ENCODE results near the gene NINL. TPM values are rescaled to one million over a fixed set of nuclear protein-coding genes. Genes with fewer than 3 reads are reported as not detected.

Gene NINL
- total RNA-seq, 6 experiments from 2014 or later = 3.6 to 16.0 (median 7.1) TPM

GRCh38 chr20:25509084-25509483 lies 76.2 kb downstream of the NINL start:
- no peak for TF ChIP-seq POLR2A (IDR thresholded peaks at IDR 0.05)
- TF ChIP-seq CTCF (IDR thresholded peaks at IDR 0.05) = no peak
- Histone ChIP-seq H3K36me3 (peaks cover 0 to 16% (median 8%) of the 10 kb centered on the region in 4 donors), H3K4me1 (peaks cover 0 to 23% (median 9%) of the 10 kb centered on the region in 4 donors), H3K27ac (peak overlapping the region; percentile 84 to 96 (median 91)), H3K27me3 (no peaks in the 10 kb centered on the region), H3K4me3 (no peak overlapping the region), H3K9me3 (no peaks in the 10 kb centered on the region)
- DNase-seq (no peak), ATAC-seq (no peak)
- intact Hi-C loops (cut with DNase I) = no loop called here
- WGBS (ENCODE audit: insufficient coverage, low coverage, low lambda C conversion rate, missing lambda C conversion rate) = 100% methylated on average over 2 of the region's 5 CpGs

- TF ChIP-seq CTCF (IDR thresholded peaks at IDR 0.05) (peak in 1 of 4 donors; percentile 3), POLR2A (IDR thresholded peaks at IDR 0.05) (peak; percentile 39)
- H3K27ac ChIP-seq = peak overlapping the region; percentile 84 to 96 (median 91)
- 16% methylated on average over 4 of the region's 10 CpGs for WGBS (ENCODE audit: insufficient coverage, low coverage, low lambda C conversion rate, missing lambda C conversion rate)
- H3K4me3 ChIP-seq = peak overlapping the region in 2 of 3 donors; percentile 13 to 26
- intact Hi-C loops (cut with DNase I) = no loop called here
- peaks cover 0 to 23% (median 9%) of the 10 kb centered on the region in 4 donors for H3K4me1 ChIP-seq
- peaks cover 0 to 16% (median 8%) of the 10 kb centered on the region in 4 donors for H3K36me3 ChIP-seq
- H3K9me3 ChIP-seq = no peaks in the 10 kb centered on the region
- H3K27me3 ChIP-seq = no peaks in the 10 kb centered on the region
- peak; percentile 92 to 97 (median 94) for ATAC-seq
- peak; percentile 84 to 93 (median 89) for DNase-seq
Observed at GRCh38 chr20:25508083-25508770, 77.1 kb downstream of the NINL start.

- peak overlapping the region in 2 of 3 donors; percentile 13 to 26 for H3K4me3 ChIP-seq
- TF ChIP-seq POLR2A (IDR thresholded peaks at IDR 0.05) = no peak
- peak in 2 of 4 donors; percentile 24 to 32 for TF ChIP-seq CTCF (IDR thresholded peaks at IDR 0.05)
- no peaks in the 10 kb centered on the region for H3K9me3 ChIP-seq
- intact Hi-C loops (cut with DNase I) = no loop called here
- no peaks in the 10 kb centered on the region for H3K27me3 ChIP-seq
- peaks cover 0 to 13% (median 6%) of the 10 kb centered on the region in 4 donors for H3K36me3 ChIP-seq
- H3K4me1 ChIP-seq = peaks cover 0 to 23% (median 9%) of the 10 kb centered on the region in 4 donors
- WGBS (ENCODE audit: insufficient coverage, low coverage, low lambda C conversion rate, missing lambda C conversion rate) = 48% methylated on average over 7 of the region's 8 CpGs
- peak overlapping the region; percentile 84 to 96 (median 91) for H3K27ac ChIP-seq
- DNase-seq (peak in 2 of 3 donors; percentile 59 to 74), ATAC-seq (peak; percentile 68 to 90 (median 85))
Observed at GRCh38 chr20:25507385-25508082, 77.8 kb downstream of the NINL start.

DNA sequence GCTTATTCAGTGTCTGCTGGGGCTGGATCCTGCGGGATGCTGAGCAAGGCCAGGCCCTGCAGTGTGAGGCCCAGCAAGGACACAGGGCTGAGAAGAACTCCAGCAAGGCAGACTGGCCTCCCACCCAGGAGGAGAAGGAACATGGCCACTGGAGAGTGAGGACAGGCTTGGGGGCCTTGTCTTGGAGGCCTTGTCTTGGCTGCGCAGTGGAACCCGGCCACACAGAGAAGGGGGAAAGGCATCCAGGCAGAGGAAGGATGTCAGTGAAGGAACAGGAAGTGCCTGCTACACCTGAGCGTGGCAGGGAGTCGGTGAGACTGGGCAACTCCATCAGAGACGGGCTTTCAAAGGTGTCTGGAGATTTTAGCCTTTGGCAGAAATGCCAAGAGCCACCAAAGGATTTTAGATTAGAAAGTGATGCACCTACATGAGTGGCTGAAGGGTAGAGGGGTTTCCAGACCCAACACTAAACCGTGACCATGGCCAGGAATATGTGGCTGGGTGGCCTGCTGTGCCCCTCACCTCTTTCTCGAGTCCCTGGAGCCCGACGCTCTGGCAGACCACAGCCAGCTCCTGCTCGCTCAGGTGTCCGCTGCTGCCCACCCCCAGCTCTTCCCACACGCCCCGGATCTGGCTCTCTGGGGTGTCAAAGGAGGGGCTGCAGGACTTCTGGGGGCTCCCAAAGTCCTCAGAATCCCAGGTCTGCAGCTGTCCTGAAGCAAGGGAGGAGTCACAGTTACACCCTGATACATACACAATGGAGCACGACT lies 80.8 kb downstream of the NINL start:
- Histone ChIP-seq H3K4me3 (no peak overlapping the region), H3K36me3 (peaks cover 0 to 2% (median under 1%) of the 10 kb centered on the region in 4 donors), H3K4me1 (peaks cover 0 to 23% (median 9%) of the 10 kb centered on the region in 4 donors), H3K27me3 (no peaks in the 10 kb centered on the region), H3K27ac (no peak overlapping the region), H3K9me3 (no peaks in the 10 kb centered on the region)
- intact Hi-C loops (cut with DNase I) = no loop called here
- 96% methylated on average over 5 of the region's 15 CpGs for WGBS (ENCODE audit: insufficient coverage, low coverage, low lambda C conversion rate, missing lambda C conversion rate)
- no peak for ATAC-seq
- no peak for DNase-seq
- TF ChIP-seq CTCF (IDR thresholded peaks at IDR 0.05) = no peak
- TF ChIP-seq POLR2A (IDR thresholded peaks at IDR 0.05) = no peak

All from right lobe of liver (tissue), 6 donors.